ENCODE results near the gene INTS1.
A peak's percentile ranks its signal among the peaks of the same experiment; 100 is the strongest.

The INTS1 gene

GRCh38 chr7:1533547-1534329 lies 29.5 kb upstream of the INTS1 start:
- Histone ChIP-seq H3K9ac (no peak overlapping the region), H3K4me3 (ENCODE audit: low read depth, low read length) (no peak overlapping the region), H3K4me1 (peaks cover 22% of the 10 kb centered on the region), H3K4me2 (ENCODE audit: low read length) (no peak overlapping the region), H3K36me3 (ENCODE audit: control insufficient read depth, insufficient read depth, low read length) (no peaks in the 10 kb centered on the region), H3K27ac (peak overlapping the region; percentile 75), H2AFZ (no peak overlapping the region), H3K9me3 (ENCODE audit: control insufficient read depth, low read length) (no peaks in the 10 kb centered on the region), H3K27me3 (ENCODE audit: control insufficient read depth, insufficient read depth, low read length) (no peaks in the 10 kb centered on the region), H3K79me2 (peaks cover 5% of the 10 kb centered on the region)
- TF ChIP-seq CTCF (IDR thresholded peaks at IDR 0.05), result no peak

GRCh38 chr7:1533255-1533546 lies 29.0 kb upstream of the INTS1 start:
- H3K27ac ChIP-seq, result peak overlapping the region; percentile 75
- peak overlapping the region; percentile 16 for H3K4me2 ChIP-seq (ENCODE audit: low read length)
- no peaks in the 10 kb centered on the region for H3K27me3 ChIP-seq (ENCODE audit: control insufficient read depth, insufficient read depth, low read length)
- no peaks in the 10 kb centered on the region for H3K9me3 ChIP-seq (ENCODE audit: control insufficient read depth, low read length)
- H3K4me1 ChIP-seq, result peaks cover 22% of the 10 kb centered on the region
- H3K4me3 ChIP-seq (ENCODE audit: low read depth, low read length), result no peak overlapping the region
- no peak overlapping the region for H3K9ac ChIP-seq
- TF ChIP-seq CTCF (IDR thresholded peaks at IDR 0.05), result no peak
- peaks cover 5% of the 10 kb centered on the region for H3K79me2 ChIP-seq
- H3K36me3 ChIP-seq (ENCODE audit: control insufficient read depth, insufficient read depth, low read length), result no peaks in the 10 kb centered on the region
- no peak overlapping the region for H2AFZ ChIP-seq

GRCh38 chr7:1532456-1533254 lies 28.5 kb upstream of the INTS1 start:
- H3K9me3 ChIP-seq (ENCODE audit: control insufficient read depth, low read length), result no peaks in the 10 kb centered on the region
- no peak overlapping the region for H2AFZ ChIP-seq
- H3K79me2 ChIP-seq, result peaks cover 4% of the 10 kb centered on the region
- H3K27me3 ChIP-seq (ENCODE audit: control insufficient read depth, insufficient read depth, low read length), result no peaks in the 10 kb centered on the region
- H3K4me1 ChIP-seq, result peaks cover 20% of the 10 kb centered on the region
- H3K27ac ChIP-seq, result peak overlapping the region; percentile 75
- peak overlapping the region; percentile 85 for H3K4me2 ChIP-seq (ENCODE audit: low read length)
- peak overlapping the region; percentile 27 for H3K4me3 ChIP-seq (ENCODE audit: low read depth, low read length)
- no peak for TF ChIP-seq CTCF (IDR thresholded peaks at IDR 0.05)
- no peaks in the 10 kb centered on the region for H3K36me3 ChIP-seq (ENCODE audit: control insufficient read depth, insufficient read depth, low read length)
- no peak overlapping the region for H3K9ac ChIP-seq

- H3K79me2 ChIP-seq, result no peaks in the 10 kb centered on the region
- TF ChIP-seq CTCF (IDR thresholded peaks at IDR 0.05), result no peak
- no peaks in the 10 kb centered on the region for H3K27me3 ChIP-seq (ENCODE audit: control insufficient read depth, insufficient read depth, low read length)
- no peak overlapping the region for H3K9ac ChIP-seq
- peak overlapping the region; percentile 66 for H2AFZ ChIP-seq
- peak overlapping the region; percentile 75 for H3K27ac ChIP-seq
- H3K9me3 ChIP-seq (ENCODE audit: control insufficient read depth, low read length), result no peaks in the 10 kb centered on the region
- H3K4me2 ChIP-seq (ENCODE audit: low read length), result peak overlapping the region; percentile 85
- H3K36me3 ChIP-seq (ENCODE audit: control insufficient read depth, insufficient read depth, low read length), result no peaks in the 10 kb centered on the region
- H3K4me3 ChIP-seq (ENCODE audit: low read depth, low read length), result peak overlapping the region; percentile 62
- peaks cover 14% of the 10 kb centered on the region for H3K4me1 ChIP-seq
Observed at GRCh38 chr7:1531979-1532455, 27.8 kb upstream of the INTS1 start.

All from parathyroid adenoma (tissue), 2 donors.